SK-N-SH (cell line): ENCODE results near the gene RCOR1. TPM values are rescaled to one million over a fixed set of nuclear protein-coding genes. Genes with fewer than 3 reads are reported as not detected.

Experiments used
- CTCF ChIA-PET: fragments of 300-600, 350-600 bp; formaldehyde crosslinking; extraction: SDS; loops from one replicate; lab custom pipeline; 2021; lab: Yijun Ruan, JAX
- POLR2A ChIA-PET: fragments of 350-600 bp; sonication (Branson Sonifier 250); formaldehyde crosslinking; extraction: SDS; loops from one replicate; lab custom pipeline; 2020; ENCODE audit warnings: antibody characterized with exemption, inconsistent platforms; lab: Yijun Ruan, JAX
- DNase-seq: peaks from one replicate; pipeline ENCODE4 v3.0.0; 2012
- H2AFZ ChIP-seq: fragments of 200-600 bp; sonication (generic); 2 replicates; pipeline ENCODE4 v1.8.1; 2016; ENCODE audit warnings: antibody characterized with exemption, mild to moderate bottlenecking, low read depth
- H3F3A ChIP-seq: fragments of 200-600 bp; sonication (generic); replicated peaks from 2 replicates; pipeline ENCODE3; 2016; ENCODE audit warnings: antibody characterized with exemption, mild to moderate bottlenecking; ENCODE audit not compliant: insufficient read depth
- H3K27ac ChIP-seq, 2 experiments: fragments of 200-500 bp in 1 of 2; fragments of 200-600 bp in 1 of 2; sonication (Bioruptor generic) in 1 of 2; sonication (generic), shearing (Covaris generic) in 1 of 2; 2 replicates each; pipeline versions ENCODE4 v1.5.1 to v1.6.1; 2014 to 2016; ENCODE audit warnings: low read depth in 2 of 2, inconsistent platforms in 1 of 2, low read length in 1 of 2, mild to moderate bottlenecking in 1 of 2, mixed read lengths in 1 of 2
- H3K27me3 ChIP-seq: fragments of 200-600 bp; sonication (generic), shearing (Covaris generic); 2 replicates; pipeline ENCODE4 v1.6.1; 2016; ENCODE audit warnings: mixed run types; ENCODE audit not compliant: insufficient read depth
- H3K36me3 ChIP-seq, 2 experiments: fragments of 200-500 bp in 1 of 2; fragments of 200-600 bp in 1 of 2; sonication (Bioruptor generic) in 1 of 2; sonication (generic) in 1 of 2; replicated peaks in 1 of 2; 2 replicates each; pipeline versions ENCODE3 to v1.5.1; 2014 to 2016; ENCODE audit warnings: low read length in 1 of 2, mild to moderate bottlenecking in 1 of 2; ENCODE audit not compliant: insufficient read depth in 2 of 2, control insufficient read depth in 1 of 2
- H3K4me1 ChIP-seq, 2 experiments: fragments of 200-500 bp in 1 of 2; fragments of 200-600 bp in 1 of 2; sonication (Bioruptor generic) in 1 of 2; sonication (generic), shearing (Covaris generic) in 1 of 2; 2 replicates each; pipeline versions ENCODE4 v1.5.1 to v1.6.1; 2014 to 2016; ENCODE audit warnings: low read depth in 1 of 2, low read length in 1 of 2, mixed run types in 1 of 2; ENCODE audit not compliant: insufficient read depth in 2 of 2, control insufficient read depth in 1 of 2
- H3K4me2 ChIP-seq: fragments of 200-600 bp; sonication (generic), shearing (Covaris generic); 2 replicates; pipeline ENCODE4 v1.6.1; 2017; ENCODE audit warnings: mixed run types
- H3K4me3 ChIP-seq, 2 experiments: fragments of 200-500 bp in 1 of 2; fragments of 200-600 bp in 1 of 2; sonication (Bioruptor generic) in 1 of 2; sonication (generic), shearing (Covaris generic) in 1 of 2; 2 replicates each; pipeline versions ENCODE4 v1.5.1 to v1.8.1; 2014 to 2016; ENCODE audit warnings: low read depth in 2 of 2, inconsistent platforms in 1 of 2, low read length in 1 of 2, mild to moderate bottlenecking in 1 of 2, mixed read lengths in 1 of 2, moderate library complexity in 1 of 2
- H3K79me2 ChIP-seq: fragments of 200-600 bp; sonication (generic); 2 replicates; pipeline ENCODE4 v1.8.1; 2017; ENCODE audit warnings: mild to moderate bottlenecking; ENCODE audit not compliant: insufficient read depth
- H3K9ac ChIP-seq: fragments of 200-600 bp; sonication (generic); 2 replicates; pipeline ENCODE4 v1.6.1; 2017; ENCODE audit warnings: mixed run types
- H3K9me2 ChIP-seq: fragments of 200-600 bp; sonication (generic); 2 replicates; pipeline ENCODE4 v1.6.1; 2017; ENCODE audit warnings: mixed run types
- H3K9me3 ChIP-seq: fragments of 200-600 bp; sonication (generic); 2 replicates; pipeline ENCODE4 v1.6.1; 2017; ENCODE audit warnings: mixed run types, mild to moderate bottlenecking, moderate library complexity
- H4K20me1 ChIP-seq: fragments of 200-600 bp; sonication (generic); 2 replicates; pipeline ENCODE4 v1.6.1; 2017; ENCODE audit warnings: mild to moderate bottlenecking, mixed run types; ENCODE audit not compliant: insufficient read depth
- CTCF ChIP-seq: fragments of 200-600 bp; sonication (generic); IDR thresholded peaks from 2 replicates; pipeline ENCODE4 v1.6.1; 2017; ENCODE audit warnings: antibody characterized with exemption, mild to moderate bottlenecking, moderate library complexity
- ELF1 ChIP-seq: IDR thresholded peaks from 2 replicates; pipeline ENCODE4 v1.4.0; 2012
- EZH2phosphoT487 ChIP-seq: fragments of 200-600 bp; sonication (generic); IDR thresholded peaks from 2 replicates; pipeline ENCODE4 v1.6.1; 2017; ENCODE audit warnings: low read depth, mixed run types, mild to moderate bottlenecking, antibody characterized with exemption, moderate library complexity, borderline replicate concordance
- FOXJ3 ChIP-seq: sonication (generic); formaldehyde crosslinking; IDR thresholded peaks from 2 replicates; pipeline ENCODE4 v1.5.1; 2020; ENCODE audit warnings: mild to moderate bottlenecking, missing genetic modification reagents
- FOXM1 ChIP-seq: IDR thresholded peaks from 2 replicates; pipeline ENCODE4 v1.4.0; 2012; ENCODE audit warnings: low read depth, mild to moderate bottlenecking
- GABPA ChIP-seq: IDR thresholded peaks from 2 replicates; pipeline ENCODE4 v1.4.0; 2012; ENCODE audit warnings: low read depth, mild to moderate bottlenecking
- MAX ChIP-seq: IDR thresholded peaks from 2 replicates; pipeline ENCODE4 v1.4.0; 2012; ENCODE audit warnings: low read depth
- MEF2A ChIP-seq: IDR thresholded peaks from 2 replicates; pipeline ENCODE4 v1.4.0; 2012; ENCODE audit warnings: low read depth, borderline replicate concordance
- NFIC ChIP-seq: IDR thresholded peaks from 2 replicates; pipeline ENCODE4 v1.4.0; 2012; ENCODE audit warnings: borderline replicate concordance
- PBX3 ChIP-seq: IDR thresholded peaks from 2 replicates; pipeline ENCODE4; 2012
- POLR2AphosphoS5 ChIP-seq: IDR thresholded peaks from 2 replicates; pipeline ENCODE4 v1.6.1; 2012; ENCODE audit warnings: low read depth, low read length
- RAD21 ChIP-seq: IDR thresholded peaks from 2 replicates; pipeline ENCODE4 v1.6.1; 2012; ENCODE audit warnings: mild to moderate bottlenecking, low read length
- RCOR1 ChIP-seq: fragments of 150-350 bp; IDR thresholded peaks from 2 replicates; pipeline ENCODE4 v1.6.1; 2017; ENCODE audit warnings: antibody characterized with exemption, low read length
- REST ChIP-seq: IDR thresholded peaks from 2 replicates; pipeline ENCODE4 v1.6.1; 2012; ENCODE audit warnings: mild to moderate bottlenecking, low read depth, low read length, moderate library complexity
- RFX5 ChIP-seq: IDR thresholded peaks from 2 replicates; pipeline ENCODE4 v1.6.1; 2012; ENCODE audit warnings: mild to moderate bottlenecking, improper control_type of control experiment, low read length
- SMC3 ChIP-seq: IDR thresholded peaks from 2 replicates; pipeline ENCODE4 v1.6.1; 2012; ENCODE audit warnings: low read depth, low read length, improper control_type of control experiment
- TCF12 ChIP-seq: IDR thresholded peaks from 2 replicates; pipeline ENCODE4 v1.4.0; 2012
- USF2 ChIP-seq: fragments of 150-350 bp; IDR thresholded peaks from 2 replicates; pipeline ENCODE4 v1.6.1; 2017; ENCODE audit warnings: antibody characterized with exemption, low read length, low read depth, borderline replicate concordance
- YY1 ChIP-seq: IDR thresholded peaks from 2 replicates; pipeline ENCODE4 v1.4.0; 2012; ENCODE audit warnings: low read depth, mild to moderate bottlenecking
- WGBS: methylation state at CpG from one replicate; pipeline ENCODE4 v1.1.6; 2017; ENCODE audit warnings: low lambda C conversion rate; 5-methylcytosine and 5-hydroxymethylcytosine counted together
- polyA plus RNA-seq, 3 experiments: library from polyadenylated mRNA; depleted of rRNA; stranded (reverse); fragments of >200 nt; gene quantifications; 2 replicates each; pipeline ENCODE4 v1.2.3, GENCODE V29; 2012

The RCOR1 gene
- polyA plus RNA-seq, 1 of the 3 experiments (the other 2 are of a cell fraction): 8.5 TPM

- Histone ChIP-seq H2AFZ (no peak overlapping the region), H3K9me2 (no peaks in the 10 kb centered on the region), H3K4me3 (no peak overlapping the region), H3K4me2 (no peak overlapping the region), H3K9me3 (no peaks in the 10 kb centered on the region), H3K27ac (no peak overlapping the region), H3K36me3 (no peaks in the 10 kb centered on the region), H4K20me1 (no peaks in the 10 kb centered on the region), H3K4me1 (no peaks in the 10 kb centered on the region; a peak in 1 of 4 replicates), H3K79me2 (no peaks in the 10 kb centered on the region), H3K27me3 (no peaks in the 10 kb centered on the region), H3F3A (no peaks in the 10 kb centered on the region), H3K9ac (no peak overlapping the region)
- ChIA-PET CTCF (no interaction called here), POLR2A (no interaction called here)
- DNase-seq: no peak
- WGBS: 75% methylated on average over 7 of the region's 7 CpGs
- TF ChIP-seq NFIC (no peak), GABPA (no peak), RCOR1 (no peak), YY1 (no peak), FOXM1 (no peak), TCF12 (no peak), POLR2AphosphoS5 (no peak), RFX5 (no peak), REST (no peak), SMC3 (no peak), USF2 (no peak), FOXJ3 (CRISPR knock-in tag) (no peak)
Observed at GRCh38 chr14:102568115-102568614, 24.3 kb upstream of the RCOR1 start.

- WGBS: 94% methylated on average over 9 of the region's 9 CpGs
- Histone ChIP-seq H3K9me2 (no peaks in the 10 kb centered on the region), H3K27ac (0 out of 4 replicates have a peak overlapping the region, but pooled peaks of 1 of the 2 experiments have one; percentile 9), H3K9ac (no peak overlapping the region), H3K36me3 (no peaks in the 10 kb centered on the region), H3F3A (no peaks in the 10 kb centered on the region), H3K27me3 (no peaks in the 10 kb centered on the region), H3K4me1 (no peaks in the 10 kb centered on the region; a peak in 1 of 4 replicates), H3K9me3 (no peaks in the 10 kb centered on the region), H3K4me3 (no peak overlapping the region), H2AFZ (no peak overlapping the region), H4K20me1 (no peaks in the 10 kb centered on the region), H3K79me2 (no peaks in the 10 kb centered on the region), H3K4me2 (no peak overlapping the region)
- ChIA-PET POLR2A (no interaction called here), CTCF (interaction anchor here (1.2 to 1.7 kb wide), 3 partner anchors 9 to 46 kb away, joined by 4 to 8 read pairs (median 4); no protein-coding TSS in a partner anchor)
- no peak for DNase-seq
- TF ChIP-seq TCF12 (no peak), USF2 (no peak), RAD21 (no peak), SMC3 (no peak), PBX3 (no peak), EZH2phosphoT487 (no peak), CTCF (no peak), MAX (no peak), ELF1 (no peak), GABPA (no peak), MEF2A (no peak), RCOR1 (no peak)
Observed at GRCh38 chr14:102570334-102570995, 22.0 kb upstream of the RCOR1 start.
